Smooth muscle cell of the umbilical artery (primary cell): Measurements from ENCODE around the gene ZKSCAN1. TPM values are rescaled to one million over a fixed set of nuclear protein-coding genes. Genes with fewer than 3 reads are reported as not detected.

Experiments
- total RNA-seq: library from RNA; depleted of rRNA; stranded (reverse); fragments of >200 nt; gene quantifications from 2 replicates; pipeline ENCODE4 v1.2.3, GENCODE V29; 2014

The ZKSCAN1 gene
- total RNA-seq: 46.6 and 48.1 TPM in 2 replicates

DNA sequence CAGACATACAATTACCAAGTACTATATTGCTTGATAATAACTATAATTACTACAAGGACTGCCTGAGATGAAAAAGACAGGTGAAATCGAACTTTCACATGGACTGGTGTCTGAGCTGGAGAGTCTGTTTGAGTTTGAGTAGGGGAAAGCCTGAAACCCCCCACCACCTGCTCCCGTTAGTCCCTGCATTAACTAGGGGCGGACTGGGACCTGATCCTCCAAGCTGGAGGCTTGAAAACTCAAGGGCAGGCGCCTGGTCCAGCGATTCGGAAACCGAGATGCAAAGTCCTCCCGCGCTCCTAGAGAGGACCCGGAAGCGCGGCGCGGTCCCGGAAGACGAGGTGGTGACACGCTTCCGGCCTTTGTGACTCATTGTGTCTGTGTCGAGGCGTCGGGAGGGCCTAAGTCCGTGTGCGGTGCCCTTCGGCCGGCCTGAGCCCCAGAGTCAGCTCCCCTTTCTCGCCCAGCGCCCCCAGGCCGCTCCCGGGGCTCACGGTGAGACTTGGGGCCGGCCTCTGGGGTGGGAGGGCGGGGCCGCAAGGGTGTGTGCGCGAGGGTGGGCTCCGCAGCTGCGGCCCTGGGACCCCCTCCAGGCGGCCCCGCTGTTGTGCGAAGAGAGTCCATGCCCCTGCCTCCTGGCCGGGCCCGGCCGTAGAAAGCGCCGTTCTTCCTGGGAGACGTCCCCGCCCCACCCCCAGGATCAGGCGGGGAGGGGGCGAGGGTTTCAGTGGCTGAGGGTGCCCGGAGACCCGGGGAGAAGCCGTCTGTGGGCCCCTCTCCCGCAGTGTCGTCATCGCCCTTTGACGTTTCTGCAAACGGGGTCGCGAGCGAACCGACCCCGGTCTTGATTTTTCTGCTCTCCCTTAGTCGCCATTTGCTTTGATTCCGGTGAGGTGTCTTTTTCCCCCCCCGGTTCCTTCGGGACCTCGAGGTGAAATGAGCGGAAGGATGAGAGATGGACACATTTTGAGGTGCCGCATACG is at the start of gene ZKSCAN1:
TSS of gene ZKSCAN1 (plus strand) at position 365 of the 983 bp plus-strand sequence. CDS start 7,911 bp downstream, outside the sequence.

DNA sequence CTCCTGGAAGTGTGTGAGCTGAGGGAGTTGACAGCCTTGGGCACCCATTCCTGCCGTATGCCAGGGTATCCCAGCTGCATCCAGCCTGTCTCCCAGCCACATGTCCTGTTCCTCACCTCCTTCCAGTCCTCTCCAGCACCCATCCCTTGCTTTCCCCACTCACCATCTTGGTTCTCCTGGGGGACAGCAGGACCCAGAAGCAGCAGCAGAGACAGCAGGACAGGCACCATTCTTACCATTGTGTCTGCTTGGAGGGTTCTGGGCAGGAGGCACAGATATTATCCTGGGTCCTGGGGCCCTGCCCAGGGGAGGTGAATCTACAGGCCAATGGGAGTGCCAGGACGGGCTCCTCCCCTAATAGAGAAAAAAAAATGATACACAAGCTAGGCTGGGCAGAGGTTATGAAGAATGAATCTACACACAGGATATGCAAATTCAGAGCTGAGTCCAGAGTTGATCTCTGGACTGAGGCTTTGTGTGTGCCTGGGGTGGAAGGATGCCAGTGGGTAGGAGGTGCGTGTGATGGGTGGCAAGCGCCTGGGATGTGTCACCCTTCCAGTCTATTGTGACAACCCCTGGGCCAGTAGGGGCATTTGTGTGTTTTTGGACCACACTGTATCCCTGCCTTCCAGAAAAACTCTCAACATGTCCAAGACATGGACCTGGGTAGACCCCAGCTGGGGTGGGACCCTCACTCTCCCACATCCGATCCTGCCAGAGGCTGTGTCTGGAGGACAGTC is 39.4 kb upstream of the ZKSCAN1 start, which contains the start of gene AZGP1:
TSS of gene AZGP1 (minus strand) at position 250 of the 740 bp plus-strand sequence. CDS start at position 239, 11 bp downstream.

GRCh38 chr7:100049441-100050291 is 34.3 kb downstream of the ZKSCAN1 start, which contains the start of gene ZSCAN21:
TSS of gene ZSCAN21 (plus strand) at chr7:100049774. CDS start at chr7:100057007, 7,233 bp downstream.

GRCh38 chr7:100081535-100082102 is 66.2 kb downstream of the ZKSCAN1 start, which contains the start of gene ZNF3:
TSS of gene ZNF3 (minus strand) at chr7:100081723. CDS start at chr7:100077357, 4,366 bp downstream.

DNA sequence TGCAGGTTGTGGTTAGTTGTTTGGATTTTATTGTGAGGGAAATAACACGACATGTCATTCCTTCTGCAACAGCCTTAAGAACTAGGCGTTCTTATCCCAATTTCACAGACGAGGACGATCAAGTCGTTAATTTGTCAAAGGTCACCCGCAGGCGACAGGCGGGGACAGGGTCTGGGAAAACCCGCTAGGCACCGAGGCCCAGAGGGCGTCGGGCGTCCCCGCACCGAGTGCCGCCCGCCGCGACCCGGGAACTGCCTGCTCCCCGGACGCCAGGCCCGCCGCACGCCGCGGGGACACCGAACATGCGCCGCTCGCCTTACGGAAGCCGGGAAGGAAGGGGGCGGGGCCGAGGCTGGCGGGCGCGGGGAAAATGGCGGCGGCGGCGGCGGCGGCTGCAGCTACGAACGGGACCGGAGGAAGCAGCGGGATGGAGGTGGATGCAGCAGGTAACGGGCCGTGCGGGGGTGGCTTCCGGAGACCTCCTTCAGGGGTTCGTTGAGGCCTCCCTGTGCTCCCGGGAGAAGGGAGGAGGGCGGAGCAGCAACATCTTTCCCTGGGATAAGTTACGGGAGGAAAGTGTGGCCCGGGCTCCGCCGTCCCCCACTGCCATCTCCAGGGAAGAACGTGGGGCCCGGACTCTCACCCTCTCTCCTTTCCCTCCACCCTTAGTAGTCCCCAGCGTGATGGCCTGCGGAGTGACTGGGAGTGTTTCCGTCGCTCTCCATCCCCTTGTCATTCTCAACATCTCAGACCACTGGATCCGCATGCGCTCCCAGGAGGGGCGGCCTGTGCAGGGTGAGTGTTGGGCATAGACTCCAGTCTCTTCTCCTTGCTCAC is 73.4 kb downstream of the ZKSCAN1 start, which contains the start of gene COPS6:
TSS of gene COPS6 (plus strand) at position 349 of the 837 bp plus-strand sequence. CDS start at position 371, 22 bp downstream.

Other genes starting within 250 kb of the ZKSCAN1 start
- not detected in 2 replicates for gene CYP3A4, start 231.4 kb upstream of the ZKSCAN1 start, total RNA-seq
- not detected in 2 replicates for gene CYP3A43, start 187.6 kb upstream of the ZKSCAN1 start, total RNA-seq
- gene OR2AE1, start 138.6 kb upstream of the ZKSCAN1 start, total RNA-seq: not detected in 2 replicates
- gene TRIM4, start 96.1 kb upstream of the ZKSCAN1 start, total RNA-seq: 28.3 and 29.7 TPM in 2 replicates
- not detected in 2 replicates for gene GJC3, start 86.0 kb upstream of the ZKSCAN1 start, total RNA-seq
- 0.32 TPM in 1 of 2 replicates, not detected in the other for gene AZGP1, start 39.6 kb upstream of the ZKSCAN1 start, total RNA-seq
- 7.4 and 8.9 TPM in 2 replicates for gene ZSCAN21, start 34.2 kb downstream of the ZKSCAN1 start, total RNA-seq
- 26.4 and 30.4 TPM in 2 replicates for gene ZNF3, start 66.1 kb downstream of the ZKSCAN1 start, total RNA-seq
- 70.4 and 107 TPM in 2 replicates for gene COPS6, start 73.4 kb downstream of the ZKSCAN1 start, total RNA-seq
- 14.6 and 57.5 TPM in 2 replicates for gene MCM7, start 85.8 kb downstream of the ZKSCAN1 start, total RNA-seq
- 26.1 and 40.4 TPM in 2 replicates for gene AP4M1, start 86.0 kb downstream of the ZKSCAN1 start, total RNA-seq
- gene TAF6, start 103.8 kb downstream of the ZKSCAN1 start, total RNA-seq: 47.8 and 83.0 TPM in 2 replicates
- 33.4 and 61.5 TPM in 2 replicates for gene CNPY4, start 104.0 kb downstream of the ZKSCAN1 start, total RNA-seq
- 1.8 and 2.2 TPM in 2 replicates for gene MBLAC1, start 111.4 kb downstream of the ZKSCAN1 start, total RNA-seq
- 30.5 and 91.8 TPM in 2 replicates for gene LAMTOR4, start 133.3 kb downstream of the ZKSCAN1 start, total RNA-seq
- 5.9 and 8.3 TPM in 2 replicates for gene TRAPPC14, start 143.1 kb downstream of the ZKSCAN1 start, total RNA-seq
- gene GAL3ST4, start 153.0 kb downstream of the ZKSCAN1 start, total RNA-seq: 2.1 and 6.1 TPM in 2 replicates
- 3.9 and 6.0 TPM in 2 replicates for gene GPC2, start 161.8 kb downstream of the ZKSCAN1 start, total RNA-seq
- 0.88 and 1.2 TPM in 2 replicates for gene STAG3, start 162.3 kb downstream of the ZKSCAN1 start, total RNA-seq
- gene PVRIG, start 204.4 kb downstream of the ZKSCAN1 start, total RNA-seq: not detected in 2 replicates